IMR-90 (cell line): ENCODE measurements around the gene PFKFB2. TPM values are rescaled to one million over a fixed set of nuclear protein-coding genes. Genes with fewer than 3 reads are reported as not detected.
A peak's percentile ranks its signal among the peaks of the same experiment; 100 is the strongest.

ENCODE experiments used
- ATAC-seq: fragments of 200-7000 bp; cut with Tn5 transposase; 2 replicates; pipeline ENCODE4 v1.9.1; 2020; ENCODE audit warnings: low read depth, mild to moderate bottlenecking, moderate library complexity
- BruUV-seq: library from RNA; stranded (reverse); fragments of 400-500 nt; replicated peaks from 2 replicates; lab custom pipeline; 2021; lab: Mats Ljungman, UMichigan
- CTCF ChIA-PET: fragments of 300-600 bp; formaldehyde crosslinking; extraction: SDS; loops from one replicate; lab custom pipeline; 2021; ENCODE audit warnings: antibody characterized with exemption; lab: Yijun Ruan, JAX
- POLR2A ChIA-PET: fragments of 300-600 bp; sonication (Branson Sonifier 250); formaldehyde crosslinking; loops from one replicate; lab custom pipeline; 2022; ENCODE audit warnings: antibody characterized with exemption; ENCODE audit not compliant: unreplicated experiment; lab: Charles Lee
- DNase-seq: peaks from one replicate; pipeline ENCODE4 v3.0.0; 2013
- H2AFZ ChIP-seq: replicated peaks from 2 replicates; pipeline ENCODE3; 2013; ENCODE audit warnings: low read length, mild to moderate bottlenecking; ENCODE audit not compliant: poor library complexity
- H2AK5ac ChIP-seq: 2 replicates; pipeline ENCODE4 v1.6.1; 2013; ENCODE audit warnings: low read depth, low read length, inconsistent platforms
- H2AK9ac ChIP-seq: replicated peaks from 2 replicates; pipeline ENCODE3; 2013; ENCODE audit warnings: mild to moderate bottlenecking, low read depth, low read length, moderate library complexity; ENCODE audit not compliant: poor library complexity
- H2BK120ac ChIP-seq: 2 replicates; pipeline ENCODE4 v1.6.1; 2013; ENCODE audit warnings: low read depth, low read length, inconsistent platforms
- H2BK15ac ChIP-seq: 3 replicates; pipeline ENCODE4 v1.6.1; 2013; ENCODE audit warnings: low read depth, low read length, inconsistent platforms
- H2BK20ac ChIP-seq: 2 replicates; pipeline ENCODE4 v1.6.1; 2013; ENCODE audit warnings: low read depth, mild to moderate bottlenecking, inconsistent platforms, low read length, moderate library complexity
- H2BK5ac ChIP-seq: 2 replicates; pipeline ENCODE4 v1.6.1; 2013; ENCODE audit warnings: mild to moderate bottlenecking, low read depth, low read length, inconsistent platforms; ENCODE audit not compliant: poor library complexity, severe bottlenecking
- H3K14ac ChIP-seq: replicated peaks from 2 replicates; pipeline ENCODE4 v1.6.1; 2013; ENCODE audit warnings: low read depth, low read length, inconsistent platforms
- H3K18ac ChIP-seq: 2 replicates; pipeline ENCODE4 v1.6.1; 2013; ENCODE audit warnings: low read depth, low read length, control low read depth
- H3K23ac ChIP-seq: 2 replicates; pipeline ENCODE4 v1.6.1; 2013; ENCODE audit warnings: low read depth, low read length, inconsistent platforms
- H3K27ac ChIP-seq: 2 replicates; pipeline ENCODE4 v1.5.1; 2013; ENCODE audit warnings: mild to moderate bottlenecking, control low read depth, low read length; ENCODE audit not compliant: insufficient read depth
- H3K27me3 ChIP-seq: 2 replicates; pipeline ENCODE4 v1.6.1; 2013; ENCODE audit warnings: low read length; ENCODE audit not compliant: control insufficient read depth, insufficient read depth
- H3K36me3 ChIP-seq: 2 replicates; pipeline ENCODE4 v1.6.1; 2013; ENCODE audit warnings: low read length, mixed read lengths; ENCODE audit not compliant: control insufficient read depth, insufficient read depth
- H3K4ac ChIP-seq: 2 replicates; pipeline ENCODE4 v1.6.1; 2013; ENCODE audit warnings: low read depth, low read length, inconsistent platforms
- H3K4me1 ChIP-seq: 2 replicates; pipeline ENCODE4 v1.6.1; 2013; ENCODE audit warnings: low read length, mixed read lengths; ENCODE audit not compliant: control insufficient read depth, insufficient read depth
- H3K4me2 ChIP-seq: 2 replicates; pipeline ENCODE4 v1.6.1; 2013; ENCODE audit warnings: low read depth, mild to moderate bottlenecking, control low read depth, low read length, moderate library complexity
- H3K4me3 ChIP-seq: 2 replicates; pipeline ENCODE4 v1.5.1; 2013; ENCODE audit warnings: low read depth, mild to moderate bottlenecking, control low read depth, low read length, moderate library complexity; ENCODE audit not compliant: insufficient read depth
- H3K56ac ChIP-seq: 2 replicates; pipeline ENCODE4 v1.6.1; 2013; ENCODE audit warnings: low read length, inconsistent platforms; ENCODE audit not compliant: insufficient read depth; ENCODE audit errors: extremely low read depth
- H3K79me1 ChIP-seq, 2 experiments: 2 replicates each; pipeline ENCODE4 v1.6.1; 2013; ENCODE audit warnings: low read length in 2 of 2, inconsistent platforms in 1 of 2, low read depth in 1 of 2
- H3K9ac ChIP-seq: 2 replicates; pipeline ENCODE4 v1.6.1; 2013; ENCODE audit warnings: low read depth, low read length, control low read depth
- H3K9me1 ChIP-seq: 2 replicates; pipeline ENCODE4 v1.6.1; 2013; ENCODE audit warnings: low read length, inconsistent platforms; ENCODE audit not compliant: insufficient read depth
- H3K9me3 ChIP-seq: 2 replicates; pipeline ENCODE4 v1.6.1; 2013; ENCODE audit warnings: low read length; ENCODE audit not compliant: control insufficient read depth, insufficient read depth
- H4K20me1 ChIP-seq: 2 replicates; pipeline ENCODE4 v1.6.1; 2013; ENCODE audit warnings: low read length, inconsistent platforms; ENCODE audit not compliant: insufficient read depth
- H4K5ac ChIP-seq: 2 replicates; pipeline ENCODE4 v1.6.1; 2013; ENCODE audit warnings: mild to moderate bottlenecking, low read depth, low read length, control low read depth
- H4K8ac ChIP-seq, 2 experiments: 2 replicates each; pipeline ENCODE4 v1.6.1; 2013; ENCODE audit warnings: low read depth in 2 of 2, low read length in 2 of 2, control low read depth in 1 of 2, inconsistent platforms in 1 of 2
- H4K91ac ChIP-seq: 2 replicates; pipeline ENCODE4 v1.6.1; 2013; ENCODE audit warnings: low read depth, low read length, inconsistent platforms; ENCODE audit not compliant: insufficient read depth
- MAFK ChIP-seq: IDR thresholded peaks from 2 replicates; pipeline ENCODE4 v1.6.1; 2012; ENCODE audit warnings: low read depth, low read length, improper control_type of control experiment
- MXI1 ChIP-seq: IDR thresholded peaks from 2 replicates; pipeline ENCODE4 v1.6.1; 2012; ENCODE audit warnings: low read depth, mild to moderate bottlenecking, low read length, moderate library complexity, borderline replicate concordance
- RFX5 ChIP-seq: IDR thresholded peaks from 2 replicates; pipeline ENCODE4 v1.8.0; 2012; ENCODE audit warnings: low read depth, mild to moderate bottlenecking, low read length, moderate library complexity
- WGBS, 2 experiments: methylation state at CpG; one replicate each; pipeline versions ENCODE4 v1.1.5 to v1.1.7; 2013; ENCODE audit warnings: missing lambda C conversion rate in 2 of 2; ENCODE audit not compliant: insufficient read length in 1 of 2; ENCODE audit errors: extremely low coverage in 2 of 2; 5-methylcytosine and 5-hydroxymethylcytosine counted together
- dilution Hi-C: fragments of 300-500 bp; cut with HindIII; formaldehyde crosslinking; loops from one replicate; pipeline ENCODE4 v1.14.3; 2018; ENCODE audit warnings: low sequenced_read_pairs; ENCODE audit not compliant: unreplicated experiment
- in situ Hi-C: fragments of 300-500 bp; cut with MboI; formaldehyde crosslinking; loops from 3 replicates; pipeline ENCODE4 v1.14.3; 2019; ENCODE audit warnings: low sequenced_read_pairs, inconsistent platforms, mixed read lengths
- intact Hi-C: fragments of 100-400 bp; cut with micrococcal nuclease; formaldehyde crosslinking; loops from 2 replicates; pipeline ENCODE4 v1.10.0; 2022
- polyA plus RNA-seq, 3 experiments: library from polyadenylated mRNA; depleted of rRNA; stranded (reverse); fragments of >200 nt; gene quantifications; 2 replicates each; pipeline ENCODE4 v1.2.3, GENCODE V29; 2012; ENCODE audit warnings: low replicate concordance in 1 of 3
- total RNA-seq: library from RNA; depleted of rRNA; stranded (reverse); fragments of >200 nt; gene quantifications from 2 replicates; pipeline ENCODE4 v1.2.3, GENCODE V29; 2012
- TF ChIP-seq, protein P1 (sequence below): fragments of 150-350 bp; IDR thresholded peaks from 2 replicates; pipeline ENCODE4 v1.6.1; 2017; ENCODE audit warnings: mild to moderate bottlenecking, antibody characterized with exemption, low read length, low read depth

Gene PFKFB2
- total and polyA plus RNA-seq, 2 of the 4 experiments (the other 2 are of a cell fraction), result 0.62 to 1.3 TPM

- POLR2A ChIA-PET, result no interaction called here
- CTCF ChIA-PET, result interaction anchor here (1.5 kb wide), 1 partner anchor 21 kb away, joined by 6 read pairs; no protein-coding TSS in a partner anchor
- H2AK5ac ChIP-seq, result no peak overlapping the region
- H3K14ac ChIP-seq, result no peak overlapping the region
- H3K56ac ChIP-seq, result no peak overlapping the region
- no peak overlapping the region for H3K9ac ChIP-seq
- peaks cover 6% of the 10 kb centered on the region for H3K4me1 ChIP-seq
- peaks cover 9% of the 10 kb centered on the region for H3K9me1 ChIP-seq
- H3K36me3 ChIP-seq, result no peaks in the 10 kb centered on the region
- H3K4me2 ChIP-seq, result no peak overlapping the region
- H2BK5ac ChIP-seq, result peak overlapping the region; percentile 25
- H2BK20ac ChIP-seq, result no peak overlapping the region
- 0 out of 4 replicates have a peak overlapping the region, but pooled peaks of 1 of the 2 experiments have one; percentile 30 for H4K8ac ChIP-seq
- H3K4ac ChIP-seq, result no peak overlapping the region
- H2AK9ac ChIP-seq, result no peak overlapping the region
- no peak overlapping the region for H2BK15ac ChIP-seq
- H3K27me3 ChIP-seq, result peaks cover 6% of the 10 kb centered on the region
- no peak overlapping the region for H3K23ac ChIP-seq
- TF ChIP-seq RFX5 (no peak), MXI1 (no peak), MAFK (no peak)
- TF ChIP-seq, protein P1, sequence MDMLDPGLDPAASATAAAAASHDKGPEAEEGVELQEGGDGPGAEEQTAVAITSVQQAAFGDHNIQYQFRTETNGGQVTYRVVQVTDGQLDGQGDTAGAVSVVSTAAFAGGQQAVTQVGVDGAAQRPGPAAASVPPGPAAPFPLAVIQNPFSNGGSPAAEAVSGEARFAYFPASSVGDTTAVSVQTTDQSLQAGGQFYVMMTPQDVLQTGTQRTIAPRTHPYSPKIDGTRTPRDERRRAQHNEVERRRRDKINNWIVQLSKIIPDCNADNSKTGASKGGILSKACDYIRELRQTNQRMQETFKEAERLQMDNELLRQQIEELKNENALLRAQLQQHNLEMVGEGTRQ, result no peak
- ATAC-seq, result no peak
- H4K5ac ChIP-seq, result no peak overlapping the region
- H2AFZ ChIP-seq, result no peak overlapping the region
- H3K79me1 ChIP-seq, result no peaks in the 10 kb centered on the region
- no peak overlapping the region for H3K4me3 ChIP-seq
- no peak overlapping the region for H3K18ac ChIP-seq
- in situ Hi-C loops, result no loop called here
- no peaks in the 10 kb centered on the region for H4K20me1 ChIP-seq
- dilution Hi-C loops, result no loop called here
- DNase-seq, result no peak
- intact Hi-C loops, result no loop called here
- H3K9me3 ChIP-seq, result no peaks in the 10 kb centered on the region
- no peak overlapping the region for H2BK120ac ChIP-seq
- H3K27ac ChIP-seq, result no peak overlapping the region
- WGBS, 2 experiments, result 43% methylated on average over 1 of the region's 4 CpGs; no CpG with 5 or more reads in 1 of the 2 experiments
- BruUV-seq, result no TSS peak
- H4K91ac ChIP-seq, result no peak overlapping the region
Measured at GRCh38 chr1:207026104-207026534, 27.0 kb upstream of the PFKFB2 start.
